IMR-90 (cell line): ENCODE results near the gene ZBTB38. TPM values are rescaled to one million over a fixed set of nuclear protein-coding genes. Genes with fewer than 3 reads are reported as not detected.
A peak's percentile ranks its signal among the peaks of the same experiment; 100 is the strongest.

Source experiments
- ATAC-seq: fragments of 200-7000 bp; cut with Tn5 transposase; 2 replicates; pipeline ENCODE4 v1.9.1; 2020; ENCODE audit warnings: low read depth, mild to moderate bottlenecking, moderate library complexity
- BruUV-seq: library from RNA; stranded (reverse); fragments of 400-500 nt; replicated peaks from 2 replicates; lab custom pipeline; 2021; lab: Mats Ljungman, UMichigan
- CTCF ChIA-PET: fragments of 300-600 bp; formaldehyde crosslinking; extraction: SDS; loops from one replicate; lab custom pipeline; 2021; ENCODE audit warnings: antibody characterized with exemption; lab: Yijun Ruan, JAX
- POLR2A ChIA-PET: fragments of 300-600 bp; sonication (Branson Sonifier 250); formaldehyde crosslinking; loops from one replicate; lab custom pipeline; 2022; ENCODE audit warnings: antibody characterized with exemption; ENCODE audit not compliant: unreplicated experiment; lab: Charles Lee
- DNase-seq: peaks from one replicate; pipeline ENCODE4 v3.0.0; 2013
- H2AFZ ChIP-seq: replicated peaks from 2 replicates; pipeline ENCODE3; 2013; ENCODE audit warnings: low read length, mild to moderate bottlenecking; ENCODE audit not compliant: poor library complexity
- H2AK5ac ChIP-seq: 2 replicates; pipeline ENCODE4 v1.6.1; 2013; ENCODE audit warnings: low read depth, low read length, inconsistent platforms
- H2AK9ac ChIP-seq: replicated peaks from 2 replicates; pipeline ENCODE3; 2013; ENCODE audit warnings: mild to moderate bottlenecking, low read depth, low read length, moderate library complexity; ENCODE audit not compliant: poor library complexity
- H2BK120ac ChIP-seq: 2 replicates; pipeline ENCODE4 v1.6.1; 2013; ENCODE audit warnings: low read depth, low read length, inconsistent platforms
- H2BK15ac ChIP-seq: 3 replicates; pipeline ENCODE4 v1.6.1; 2013; ENCODE audit warnings: low read depth, low read length, inconsistent platforms
- H2BK20ac ChIP-seq: 2 replicates; pipeline ENCODE4 v1.6.1; 2013; ENCODE audit warnings: low read depth, mild to moderate bottlenecking, inconsistent platforms, low read length, moderate library complexity
- H2BK5ac ChIP-seq: 2 replicates; pipeline ENCODE4 v1.6.1; 2013; ENCODE audit warnings: mild to moderate bottlenecking, low read depth, low read length, inconsistent platforms; ENCODE audit not compliant: poor library complexity, severe bottlenecking
- H3K14ac ChIP-seq: replicated peaks from 2 replicates; pipeline ENCODE4 v1.6.1; 2013; ENCODE audit warnings: low read depth, low read length, inconsistent platforms
- H3K18ac ChIP-seq: 2 replicates; pipeline ENCODE4 v1.6.1; 2013; ENCODE audit warnings: low read depth, low read length, control low read depth
- H3K23ac ChIP-seq: 2 replicates; pipeline ENCODE4 v1.6.1; 2013; ENCODE audit warnings: low read depth, low read length, inconsistent platforms
- H3K27ac ChIP-seq: 2 replicates; pipeline ENCODE4 v1.5.1; 2013; ENCODE audit warnings: mild to moderate bottlenecking, control low read depth, low read length; ENCODE audit not compliant: insufficient read depth
- H3K27me3 ChIP-seq: 2 replicates; pipeline ENCODE4 v1.6.1; 2013; ENCODE audit warnings: low read length; ENCODE audit not compliant: control insufficient read depth, insufficient read depth
- H3K36me3 ChIP-seq: 2 replicates; pipeline ENCODE4 v1.6.1; 2013; ENCODE audit warnings: low read length, mixed read lengths; ENCODE audit not compliant: control insufficient read depth, insufficient read depth
- H3K4ac ChIP-seq: 2 replicates; pipeline ENCODE4 v1.6.1; 2013; ENCODE audit warnings: low read depth, low read length, inconsistent platforms
- H3K4me1 ChIP-seq: 2 replicates; pipeline ENCODE4 v1.6.1; 2013; ENCODE audit warnings: low read length, mixed read lengths; ENCODE audit not compliant: control insufficient read depth, insufficient read depth
- H3K4me2 ChIP-seq: 2 replicates; pipeline ENCODE4 v1.6.1; 2013; ENCODE audit warnings: low read depth, mild to moderate bottlenecking, control low read depth, low read length, moderate library complexity
- H3K4me3 ChIP-seq: 2 replicates; pipeline ENCODE4 v1.5.1; 2013; ENCODE audit warnings: low read depth, mild to moderate bottlenecking, control low read depth, low read length, moderate library complexity; ENCODE audit not compliant: insufficient read depth
- H3K56ac ChIP-seq: 2 replicates; pipeline ENCODE4 v1.6.1; 2013; ENCODE audit warnings: low read length, inconsistent platforms; ENCODE audit not compliant: insufficient read depth; ENCODE audit errors: extremely low read depth
- H3K79me1 ChIP-seq, 2 experiments: 2 replicates each; pipeline ENCODE4 v1.6.1; 2013; ENCODE audit warnings: low read length in 2 of 2, inconsistent platforms in 1 of 2, low read depth in 1 of 2
- H3K9ac ChIP-seq: 2 replicates; pipeline ENCODE4 v1.6.1; 2013; ENCODE audit warnings: low read depth, low read length, control low read depth
- H3K9me1 ChIP-seq: 2 replicates; pipeline ENCODE4 v1.6.1; 2013; ENCODE audit warnings: low read length, inconsistent platforms; ENCODE audit not compliant: insufficient read depth
- H3K9me3 ChIP-seq: 2 replicates; pipeline ENCODE4 v1.6.1; 2013; ENCODE audit warnings: low read length; ENCODE audit not compliant: control insufficient read depth, insufficient read depth
- H4K20me1 ChIP-seq: 2 replicates; pipeline ENCODE4 v1.6.1; 2013; ENCODE audit warnings: low read length, inconsistent platforms; ENCODE audit not compliant: insufficient read depth
- H4K5ac ChIP-seq: 2 replicates; pipeline ENCODE4 v1.6.1; 2013; ENCODE audit warnings: mild to moderate bottlenecking, low read depth, low read length, control low read depth
- H4K8ac ChIP-seq, 2 experiments: 2 replicates each; pipeline ENCODE4 v1.6.1; 2013; ENCODE audit warnings: low read depth in 2 of 2, low read length in 2 of 2, control low read depth in 1 of 2, inconsistent platforms in 1 of 2
- H4K91ac ChIP-seq: 2 replicates; pipeline ENCODE4 v1.6.1; 2013; ENCODE audit warnings: low read depth, low read length, inconsistent platforms; ENCODE audit not compliant: insufficient read depth
- CEBPB ChIP-seq: IDR thresholded peaks from 2 replicates; pipeline ENCODE4 v1.6.1; 2012; ENCODE audit warnings: low read depth, low read length, improper control_type of control experiment
- CHD1 ChIP-seq: IDR thresholded peaks from 2 replicates; pipeline ENCODE4 v1.6.1; 2012; ENCODE audit warnings: low read depth, low read length, improper control_type of control experiment
- FOS ChIP-seq: fragments of 150-350 bp; IDR thresholded peaks from 2 replicates; pipeline ENCODE4 v1.6.1; 2016; ENCODE audit warnings: low read depth, low read length
- MAFK ChIP-seq: IDR thresholded peaks from 2 replicates; pipeline ENCODE4 v1.6.1; 2012; ENCODE audit warnings: low read depth, low read length, improper control_type of control experiment
- MAZ ChIP-seq: IDR thresholded peaks from 2 replicates; pipeline ENCODE4 v1.6.1; 2012; ENCODE audit warnings: low read depth, mild to moderate bottlenecking, low read length, improper control_type of control experiment, moderate library complexity, borderline replicate concordance
- MXI1 ChIP-seq: IDR thresholded peaks from 2 replicates; pipeline ENCODE4 v1.6.1; 2012; ENCODE audit warnings: low read depth, mild to moderate bottlenecking, low read length, moderate library complexity, borderline replicate concordance
- RCOR1 ChIP-seq: IDR thresholded peaks from 2 replicates; pipeline ENCODE4 v1.6.1; 2012; ENCODE audit warnings: mild to moderate bottlenecking, low read length, improper control_type of control experiment; ENCODE audit not compliant: insufficient replicate concordance
- RFX5 ChIP-seq: IDR thresholded peaks from 2 replicates; pipeline ENCODE4 v1.8.0; 2012; ENCODE audit warnings: low read depth, mild to moderate bottlenecking, low read length, moderate library complexity
- WGBS, 2 experiments: methylation state at CpG; one replicate each; pipeline versions ENCODE4 v1.1.5 to v1.1.7; 2013; ENCODE audit warnings: missing lambda C conversion rate in 2 of 2; ENCODE audit not compliant: insufficient read length in 1 of 2; ENCODE audit errors: extremely low coverage in 2 of 2; 5-methylcytosine and 5-hydroxymethylcytosine counted together
- dilution Hi-C: fragments of 300-500 bp; cut with HindIII; formaldehyde crosslinking; loops from one replicate; pipeline ENCODE4 v1.14.3; 2018; ENCODE audit warnings: low sequenced_read_pairs; ENCODE audit not compliant: unreplicated experiment
- in situ Hi-C: fragments of 300-500 bp; cut with MboI; formaldehyde crosslinking; loops from 3 replicates; pipeline ENCODE4 v1.14.3; 2019; ENCODE audit warnings: low sequenced_read_pairs, inconsistent platforms, mixed read lengths
- intact Hi-C: fragments of 100-400 bp; cut with micrococcal nuclease; formaldehyde crosslinking; loops from 2 replicates; pipeline ENCODE4 v1.10.0; 2022
- polyA plus RNA-seq, 3 experiments: library from polyadenylated mRNA; depleted of rRNA; stranded (reverse); fragments of >200 nt; gene quantifications; 2 replicates each; pipeline ENCODE4 v1.2.3, GENCODE V29; 2012; ENCODE audit warnings: low replicate concordance in 1 of 3
- total RNA-seq: library from RNA; depleted of rRNA; stranded (reverse); fragments of >200 nt; gene quantifications from 2 replicates; pipeline ENCODE4 v1.2.3, GENCODE V29; 2012
- TF ChIP-seq, protein P1 (sequence below): fragments of 150-350 bp; IDR thresholded peaks from 2 replicates; pipeline ENCODE4 v1.6.1; 2017; ENCODE audit warnings: mild to moderate bottlenecking, antibody characterized with exemption, low read length, low read depth

The ZBTB38 gene
- total and polyA plus RNA-seq, 2 of the 4 experiments (the other 2 are of a cell fraction) = 44.9 to 274 TPM

DNA sequence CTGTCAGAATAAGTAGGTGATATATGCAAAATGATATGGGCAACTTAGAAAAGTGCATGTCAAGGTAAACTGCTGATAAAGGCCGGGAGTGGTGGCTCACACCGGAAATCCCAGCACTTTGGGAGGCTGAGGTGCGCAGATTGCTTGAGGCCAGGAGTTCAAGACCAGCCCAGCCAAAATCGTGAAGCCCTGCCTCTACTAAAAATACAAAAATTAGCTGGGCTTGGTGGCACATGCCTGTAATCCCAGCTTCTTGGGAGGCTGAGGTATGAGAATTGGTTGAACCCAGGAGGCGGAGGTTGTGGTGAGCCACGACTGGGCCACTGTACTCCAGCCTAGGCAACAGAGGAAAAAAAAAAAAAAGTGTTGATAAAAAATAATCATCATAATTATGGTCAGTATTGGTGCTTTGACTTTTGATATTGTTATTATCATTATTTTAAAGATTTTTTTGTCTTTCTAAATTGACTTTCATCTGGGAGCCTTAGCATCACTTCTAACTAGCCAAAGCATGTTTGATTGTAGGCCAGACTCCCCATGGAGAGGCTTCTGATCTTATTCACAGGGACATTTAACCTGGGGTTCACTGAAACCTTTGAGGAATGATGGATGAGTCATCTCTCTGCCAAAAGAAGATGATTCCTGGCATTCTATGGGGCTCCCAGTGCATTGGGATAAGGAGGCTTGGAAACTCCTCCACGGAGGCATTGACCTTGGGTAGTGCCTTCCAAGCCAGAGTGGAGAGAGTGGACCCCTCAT is 5.6 kb downstream of the ZBTB38 start:
- TF ChIP-seq CEBPB = no peak
- no peak for TF ChIP-seq RFX5
- peak; percentile 56; the same call in 1 of the 2 replicates for TF ChIP-seq FOS
- TF ChIP-seq MXI1 = no peak
- TF ChIP-seq MAFK = no peak
- no peak for TF ChIP-seq RCOR1
- TF ChIP-seq, protein P1, sequence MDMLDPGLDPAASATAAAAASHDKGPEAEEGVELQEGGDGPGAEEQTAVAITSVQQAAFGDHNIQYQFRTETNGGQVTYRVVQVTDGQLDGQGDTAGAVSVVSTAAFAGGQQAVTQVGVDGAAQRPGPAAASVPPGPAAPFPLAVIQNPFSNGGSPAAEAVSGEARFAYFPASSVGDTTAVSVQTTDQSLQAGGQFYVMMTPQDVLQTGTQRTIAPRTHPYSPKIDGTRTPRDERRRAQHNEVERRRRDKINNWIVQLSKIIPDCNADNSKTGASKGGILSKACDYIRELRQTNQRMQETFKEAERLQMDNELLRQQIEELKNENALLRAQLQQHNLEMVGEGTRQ = no peak
- no peak for TF ChIP-seq CHD1
- no peak for TF ChIP-seq MAZ
- CTCF ChIA-PET = interaction anchor here (0.7 to 0.9 kb wide), 2 partner anchors 11 to 13 kb away, joined by 3 read pairs; no protein-coding TSS in a partner anchor
- POLR2A ChIA-PET = no interaction called here
- Histone ChIP-seq H2BK5ac (peak overlapping the region; percentile 37), H3K23ac (peak overlapping the region; percentile 20; the same call in 1 of the 2 replicates), H4K8ac (peak overlapping the region in 1 of 2 experiments; percentile 25; a peak in 2 of 4 replicates), H3K14ac (peak overlapping the region; percentile 43), H3K56ac (no peak overlapping the region), H3K4me1 (peaks cover 7% of the 10 kb centered on the region), H2AK9ac (peak overlapping the region; percentile 30), H3K4ac (peak overlapping the region; percentile 50; the same call in 1 of the 2 replicates), H3K18ac (peak overlapping the region; percentile 16; the same call in 1 of the 2 replicates), H3K27ac (0 out of 2 replicates have a peak overlapping the region, but pooled peaks have one; percentile 8), H2AFZ (no peak overlapping the region), H2BK120ac (peak overlapping the region; percentile 35; the same call in 1 of the 2 replicates), H3K27me3 (no peaks in the 10 kb centered on the region), H3K4me2 (no peak overlapping the region), H3K4me3 (no peak overlapping the region), H2BK15ac (peak overlapping the region; percentile 30; the same call in 1 of the 3 replicates), H2BK20ac (no peak overlapping the region), H4K5ac (peak overlapping the region; percentile 4), H2AK5ac (0 out of 2 replicates have a peak overlapping the region, but pooled peaks have one; percentile 11), H4K91ac (peak overlapping the region; percentile 13; the same call in 1 of the 2 replicates), H3K79me1 (peaks cover 46 to 86% of the 10 kb centered on the region in 2 experiments), H4K20me1 (no peaks in the 10 kb centered on the region), H3K9me1 (peaks cover 15% of the 10 kb centered on the region), H3K36me3 (peaks cover 35% of the 10 kb centered on the region), H3K9ac (no peak overlapping the region), H3K9me3 (no peaks in the 10 kb centered on the region)
- in situ Hi-C loops = no loop called here
- BruUV-seq = no TSS peak
- intact Hi-C loops = no loop called here
- dilution Hi-C loops = no loop called here
- 100% methylated on average over 1 of the region's 7 CpGs; no CpG with 5 or more reads in 1 of the 2 experiments for WGBS, 2 experiments
- ATAC-seq (peak; percentile 24; the same call in 1 of the 2 replicates), DNase-seq (peak; percentile 52)
